Endothelial cell of hepatic sinusoid (primary cell): ENCODE data around the gene SP140.

Source experiments
- in situ Hi-C: cut with HindIII; loops from 2 replicates; pipeline ENCODE4 v1.10.0; 2017; ENCODE audit warnings: low sequenced_read_pairs

Gene SP140

GRCh38 chr2:230360028-230360427 is 134.5 kb downstream of the SP140 start:
- in situ Hi-C loops = loop anchor here (10.0 kb wide), 1 partner anchor 55 kb away; no protein-coding TSS in a partner anchor

DNA sequence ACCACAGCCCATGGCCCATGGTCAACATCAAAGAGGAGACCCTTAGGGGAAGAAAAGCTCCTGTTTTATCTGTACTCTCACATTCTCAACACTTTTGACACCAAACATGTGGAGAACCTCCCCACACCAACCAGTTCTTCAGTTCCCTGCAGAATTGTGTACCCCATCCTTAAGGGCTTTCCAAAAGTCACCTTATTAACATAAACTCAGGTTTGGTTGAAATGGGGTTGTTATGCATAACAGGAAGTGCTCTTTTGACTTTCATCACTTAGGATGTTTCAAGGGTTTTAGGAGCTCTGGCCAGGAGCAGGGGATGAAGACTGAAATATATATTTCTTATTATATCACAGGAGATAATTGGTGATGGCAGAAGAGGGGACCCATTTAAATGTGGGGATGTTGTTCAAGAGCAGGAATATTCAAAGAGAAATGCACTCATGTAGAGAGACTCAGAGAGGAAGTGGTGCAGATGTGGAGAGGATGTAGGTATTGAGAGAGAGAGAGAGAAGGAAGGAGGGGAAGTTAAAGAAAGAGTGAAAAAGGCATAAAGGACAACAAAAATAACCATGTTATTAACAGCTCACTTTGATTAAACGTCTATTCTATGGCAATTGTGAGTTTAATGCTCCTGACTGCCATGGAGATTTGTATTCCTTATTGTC is 136.6 kb downstream of the SP140 start:
- in situ Hi-C loops = loop anchor here (10.0 kb wide), 1 partner anchor 57 kb away; no protein-coding TSS in a partner anchor
